SH-SY5Y (cell line): Measurements from ENCODE around the gene TACC2.

Source experiments
- GATA2 ChIP-seq: IDR thresholded peaks from 2 replicates; pipeline ENCODE4 v1.6.1; 2011; ENCODE audit warnings: mild to moderate bottlenecking, low read depth, low read length
- GATA3 ChIP-seq: IDR thresholded peaks from 2 replicates; pipeline ENCODE4 v1.6.1; 2011; ENCODE audit warnings: low read depth, mild to moderate bottlenecking, low read length, moderate library complexity

DNA sequence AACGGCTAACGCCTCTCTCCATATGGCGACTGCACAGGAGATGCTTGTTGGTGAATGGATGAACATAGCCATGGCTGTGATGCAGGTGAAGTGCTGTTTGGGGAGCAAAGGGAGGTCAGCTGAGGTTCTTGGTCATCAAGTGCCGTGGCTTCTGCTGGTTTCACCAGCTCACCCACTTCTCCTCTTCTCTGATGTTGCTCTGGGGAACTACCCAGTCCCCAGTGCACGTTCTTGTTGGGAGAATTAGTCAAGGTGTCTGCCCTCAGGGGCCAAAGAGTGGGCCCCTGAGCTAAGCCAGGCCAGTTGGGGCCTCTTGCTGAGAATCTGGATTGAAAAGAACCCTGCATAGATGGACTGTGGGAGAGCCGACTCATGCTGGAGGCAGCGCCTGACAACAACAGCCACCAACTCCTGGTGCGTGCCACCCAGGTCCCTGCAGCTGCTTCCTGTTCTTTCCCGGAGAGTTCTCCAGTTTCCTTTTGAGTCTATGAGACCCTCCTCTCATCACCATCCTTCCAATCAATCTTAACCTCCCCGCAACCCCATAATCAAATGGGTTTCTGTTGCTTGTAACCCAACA, 285.1 kb downstream of the TACC2 start:
- TF ChIP-seq GATA2 (no peak), GATA3 (no peak)
